Heart right ventricle (tissue), 16 donors: ENCODE results near the gene MACROD2. TPM values are rescaled to one million over a fixed set of nuclear protein-coding genes. Genes with fewer than 3 reads are reported as not detected.
"Not testable (repeated sequence)": the region's sequence is repeated elsewhere in the genome, so short reads cannot be mapped to it uniquely, and the experiment has no call there.

ENCODE experiments used
- ATAC-seq, 8 donors: fragments of 200-7000 bp; cut with Tn5 transposase; one replicate each; pipeline ENCODE4 v1.9.1; 2020; ENCODE audit warnings: mild to moderate bottlenecking in 8 of 8, moderate library complexity in 8 of 8, moderate number of reproducible peaks in 1 of 8
- DNase-seq, 2 donors: peaks; one replicate each; pipeline ENCODE4 v3.0.0-alpha.2; 2020
- H3K27ac ChIP-seq, 10 donors: fragments of 200-600 bp; sonication (generic) in 2 of 10; one replicate each; pipeline versions ENCODE4 v1.5.0 to v1.8.0; 2020 to 2022; ENCODE audit warnings: mild to moderate bottlenecking in 3 of 10
- H3K27me3 ChIP-seq, 7 donors: fragments of 200-600 bp; one replicate each; pipeline ENCODE4 v1.8.0; 2021 to 2022; ENCODE audit warnings: mild to moderate bottlenecking in 2 of 7
- H3K36me3 ChIP-seq, 9 donors: fragments of 200-600 bp; sonication (generic) in 1 of 9; one replicate each; pipeline versions ENCODE4 v1.5.0 to v1.8.0; 2020 to 2022; ENCODE audit warnings: mild to moderate bottlenecking in 2 of 9
- H3K4me1 ChIP-seq, 9 donors: fragments of 200-600 bp; sonication (generic) in 1 of 9; one replicate each; pipeline versions ENCODE4 v1.5.0 to v1.8.0; 2020 to 2022; ENCODE audit warnings: mild to moderate bottlenecking in 4 of 9
- H3K4me3 ChIP-seq, 10 donors: fragments of 200-600 bp; sonication (generic) in 2 of 10; one replicate each; pipeline versions ENCODE4 v1.5.0 to v1.8.0; 2020 to 2022; ENCODE audit warnings: mild to moderate bottlenecking in 7 of 10, moderate library complexity in 2 of 10
- H3K9me3 ChIP-seq, 11 donors: fragments of 200-600 bp in 10 of 11; sonication (generic) in 2 of 11; one replicate each; pipeline versions ENCODE4 v1.5.0 to v1.8.0; 2013 to 2022; ENCODE audit warnings: mild to moderate bottlenecking in 2 of 11, control low read depth in 1 of 11, moderate library complexity in 1 of 11
- WGBS, 2 donors: extraction: QIAGEN DNeasy Blood & Tissue Kit; methylation state at CpG; one replicate each; pipeline ENCODE4 v1.1.7; 2013; ENCODE audit warnings: inconsistent platforms in 1 of 2; 5-methylcytosine and 5-hydroxymethylcytosine counted together
- intact Hi-C, 10 donors: fragments of 100-400 bp; cut with DNase I; formaldehyde crosslinking; loops; one replicate each; pipeline versions ENCODE4 v1.11.1 to v1.14.2; 2022
- polyA plus RNA-seq, 2 donors: library from polyadenylated mRNA; stranded (reverse); fragments of 200-250 nt; gene quantifications; one replicate each; pipeline ENCODE4 v1.2.3, GENCODE V29; 2013
- total RNA-seq, 10 donors: library from RNA; stranded (reverse); fragmentation: NEBNext Ultra II Directional in 3 of 10; extraction: Animal tissue kit (Norgen Biotek cat#: 25700) in 3 of 10; gene quantifications; one replicate each; pipeline versions ENCODE4 v1.2.1 to v1.2.4, GENCODE V29; 2021 to 2023
- TF ChIP-seq, protein P1 (sequence below), 9 donors: fragments of 200-600 bp; sonication (generic) in 2 of 9; IDR thresholded peaks; one replicate each; pipeline versions ENCODE4 v1.5.0 to v1.8.0; 2021 to 2022; ENCODE audit warnings: antibody characterized with exemption in 9 of 9, mild to moderate bottlenecking in 5 of 9, moderate library complexity in 1 of 9
- donor health status: Arrhythmogenic right ventricular cardiomyopathy.
- donor health status: ischemic (EF 13 %, LVEDD 7.1; RV severe dilation, severe dysfunction).
- donor health status: healthy with polysubstance abuse.
- donor health status: DM: no; HTN: yes; CAD: no.
- donor health status: DM: no; HTN: no; CAD: no.
- donor health status: ischemic (EF 25% LVEDD 6.9; RV normal size, moderate dysfunction).
- donor health status: ischemic (EF 25% LVEDD 5.7; RV mildly dilated, moderate dysfunction).
- donor health status: healthy.
- donor health status: DM: yes; HTN: yes; CAD: no.
- donor health status: Ischemic cardiomyopathy.
- donor health status: ischemic (EF 35%, LVEDD 5.7; RV mildly dilated, moderate dysfunction).
- donor health status: nonischemic (EF 11% LVEDD 7.7; RV severe dilation, severe dysfunction).
- donor health status: DM: yes; HTN: yes; CAD: no.
- donor health status: PGD.
- donor health status: ischemic (EF 29% LVEDD 5.4; RV normal size, mild dysfunction).
- donor health status: nonischemic (EF 23%, LVEDD 6.1; RV moderate dilation, normal function).

MACROD2 gene
- total and polyA plus RNA-seq, 12 donors = 0.28 to 6.4 (median 4.1) TPM

- WGBS, 2 donors = 83 to 90% methylated on average over 5 of the region's 5 CpGs
- H3K9me3 ChIP-seq = no peaks in the 10 kb centered on the region
- intact Hi-C loops = no loop called here
- H3K27me3 ChIP-seq = no peaks in the 10 kb centered on the region
- H3K4me3 ChIP-seq = no peak overlapping the region
- TF ChIP-seq, protein P1, sequence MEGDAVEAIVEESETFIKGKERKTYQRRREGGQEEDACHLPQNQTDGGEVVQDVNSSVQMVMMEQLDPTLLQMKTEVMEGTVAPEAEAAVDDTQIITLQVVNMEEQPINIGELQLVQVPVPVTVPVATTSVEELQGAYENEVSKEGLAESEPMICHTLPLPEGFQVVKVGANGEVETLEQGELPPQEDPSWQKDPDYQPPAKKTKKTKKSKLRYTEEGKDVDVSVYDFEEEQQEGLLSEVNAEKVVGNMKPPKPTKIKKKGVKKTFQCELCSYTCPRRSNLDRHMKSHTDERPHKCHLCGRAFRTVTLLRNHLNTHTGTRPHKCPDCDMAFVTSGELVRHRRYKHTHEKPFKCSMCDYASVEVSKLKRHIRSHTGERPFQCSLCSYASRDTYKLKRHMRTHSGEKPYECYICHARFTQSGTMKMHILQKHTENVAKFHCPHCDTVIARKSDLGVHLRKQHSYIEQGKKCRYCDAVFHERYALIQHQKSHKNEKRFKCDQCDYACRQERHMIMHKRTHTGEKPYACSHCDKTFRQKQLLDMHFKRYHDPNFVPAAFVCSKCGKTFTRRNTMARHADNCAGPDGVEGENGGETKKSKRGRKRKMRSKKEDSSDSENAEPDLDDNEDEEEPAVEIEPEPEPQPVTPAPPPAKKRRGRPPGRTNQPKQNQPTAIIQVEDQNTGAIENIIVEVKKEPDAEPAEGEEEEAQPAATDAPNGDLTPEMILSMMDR (IDR thresholded peaks at IDR 0.05) = no peak
- ATAC-seq (no peak), DNase-seq (no peak)
- peaks cover 0 to 8% (median 0%) of the 10 kb centered on the region in 9 donors for H3K4me1 ChIP-seq
- no peaks in the 10 kb centered on the region for H3K36me3 ChIP-seq
- H3K27ac ChIP-seq = no peak overlapping the region
Measured at GRCh38 chr20:14922503-14923267, 927.4 kb downstream of the MACROD2 start.

GRCh38 chr20:14924433-14924832 is 929.1 kb downstream of the MACROD2 start:
- no peak overlapping the region for H3K27ac ChIP-seq
- no peaks in the 10 kb centered on the region for H3K9me3 ChIP-seq
- WGBS, 2 donors = 57 to 65% methylated on average over 1 of the region's 1 CpG
- H3K27me3 ChIP-seq = no peaks in the 10 kb centered on the region
- peaks cover 0 to 8% (median 0%) of the 10 kb centered on the region in 9 donors for H3K4me1 ChIP-seq
- H3K36me3 ChIP-seq = no peaks in the 10 kb centered on the region
- DNase-seq = no peak
- TF ChIP-seq, protein P1 (IDR thresholded peaks at IDR 0.05) = no peak
- H3K4me3 ChIP-seq = no peak overlapping the region
- intact Hi-C loops = no loop called here
- ATAC-seq = no peak

DNA sequence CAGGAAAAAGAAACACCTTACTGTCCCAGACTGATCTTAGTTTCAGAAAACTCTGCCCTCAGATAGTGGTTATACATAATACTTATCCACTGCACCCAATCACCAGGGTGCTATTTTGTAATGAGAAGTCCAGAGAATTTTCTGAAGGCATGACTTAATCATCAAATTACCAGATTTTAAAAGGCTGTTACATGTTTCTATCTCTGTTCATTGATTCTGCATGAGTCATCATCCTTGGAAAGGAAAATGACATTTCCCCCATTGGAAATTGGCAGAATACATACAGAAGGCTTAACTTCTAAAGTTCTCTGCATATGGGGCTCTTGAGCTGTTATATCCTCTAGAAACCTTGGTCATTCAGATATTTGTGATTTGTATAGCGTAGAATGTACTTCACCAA is 930.0 kb downstream of the MACROD2 start:
- no peaks in the 10 kb centered on the region for H3K27me3 ChIP-seq
- H3K9me3 ChIP-seq = no peaks in the 10 kb centered on the region
- ATAC-seq (no peak), DNase-seq (no peak)
- intact Hi-C loops = no loop called here
- WGBS, 2 donors = 94 to 95% methylated on average over 1 of the region's 1 CpG
- H3K4me3 ChIP-seq = no peak overlapping the region
- H3K4me1 ChIP-seq = peaks cover 0 to 8% (median 0%) of the 10 kb centered on the region in 9 donors
- H3K27ac ChIP-seq = no peak overlapping the region
- no peaks in the 10 kb centered on the region for H3K36me3 ChIP-seq
- TF ChIP-seq, protein P1 (IDR thresholded peaks at IDR 0.05) = no peak

DNA sequence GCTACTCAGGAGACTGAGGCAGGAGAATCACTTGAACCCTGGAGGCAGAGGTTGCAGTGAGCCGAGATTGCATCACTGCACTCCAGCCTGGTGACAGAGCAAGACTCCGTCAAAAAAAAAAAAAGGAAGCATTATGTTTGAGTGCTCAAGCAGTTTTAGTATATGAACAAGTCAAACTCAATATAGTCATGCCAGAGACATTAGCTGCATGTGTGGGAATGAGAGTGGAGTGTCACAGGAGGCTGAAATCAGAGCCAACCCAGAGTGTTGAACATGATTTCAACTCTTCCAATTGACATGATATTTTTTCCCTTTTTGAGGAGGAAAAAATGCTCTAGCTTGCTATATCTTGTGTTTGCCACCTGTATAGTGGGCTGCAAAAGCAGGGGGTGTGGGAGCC is 931.1 kb downstream of the MACROD2 start:
- H3K27me3 ChIP-seq, H3K36me3 ChIP-seq, DNase-seq, ATAC-seq, H3K27ac ChIP-seq, intact Hi-C loops, H3K9me3 ChIP-seq, H3K4me3 ChIP-seq, H3K4me1 ChIP-seq: not testable (repeated sequence)
- WGBS, 2 donors = 76 to 86% methylated on average over 2 of the region's 2 CpGs

- intact Hi-C loops = no loop called here
- Histone ChIP-seq H3K27ac (no peak overlapping the region), H3K4me3 (no peak overlapping the region), H3K4me1 (peaks cover 0 to 8% (median 0%) of the 10 kb centered on the region in 9 donors), H3K9me3 (no peaks in the 10 kb centered on the region), H3K27me3 (no peaks in the 10 kb centered on the region), H3K36me3 (no peaks in the 10 kb centered on the region)
- TF ChIP-seq, protein P1 (IDR thresholded peaks at IDR 0.05) = no peak
- DNase-seq = no peak
- ATAC-seq = no peak
- WGBS, 2 donors = 10 to 16% methylated on average over 3 of the region's 3 CpGs
Measured at GRCh38 chr20:14928083-14928482, 932.8 kb downstream of the MACROD2 start.
